T47D (cell line): Measurements from ENCODE around the gene MAPK6.
A peak's percentile ranks its signal among the peaks of the same experiment; 100 is the strongest.

ENCODE experiments used
- DNase-seq, 2 experiments: peaks; one replicate each; pipeline versions ENCODE4 v3.0.0 to v3.0.0-alpha.2; 2011 to 2012; ENCODE audit warnings: low read depth in 1 of 2, low spot score in 1 of 2
- JUND ChIP-seq: IDR thresholded peaks from 2 replicates; pipeline ENCODE4 v1.6.1; 2012; ENCODE audit warnings: low read depth
- in situ Hi-C: cut with HindIII; loops from 2 replicates; pipeline ENCODE4 v1.10.0; 2016; ENCODE audit warnings: low sequenced_read_pairs, low pct_unique_long_range_greater_than_20kb

MAPK6 gene

DNA sequence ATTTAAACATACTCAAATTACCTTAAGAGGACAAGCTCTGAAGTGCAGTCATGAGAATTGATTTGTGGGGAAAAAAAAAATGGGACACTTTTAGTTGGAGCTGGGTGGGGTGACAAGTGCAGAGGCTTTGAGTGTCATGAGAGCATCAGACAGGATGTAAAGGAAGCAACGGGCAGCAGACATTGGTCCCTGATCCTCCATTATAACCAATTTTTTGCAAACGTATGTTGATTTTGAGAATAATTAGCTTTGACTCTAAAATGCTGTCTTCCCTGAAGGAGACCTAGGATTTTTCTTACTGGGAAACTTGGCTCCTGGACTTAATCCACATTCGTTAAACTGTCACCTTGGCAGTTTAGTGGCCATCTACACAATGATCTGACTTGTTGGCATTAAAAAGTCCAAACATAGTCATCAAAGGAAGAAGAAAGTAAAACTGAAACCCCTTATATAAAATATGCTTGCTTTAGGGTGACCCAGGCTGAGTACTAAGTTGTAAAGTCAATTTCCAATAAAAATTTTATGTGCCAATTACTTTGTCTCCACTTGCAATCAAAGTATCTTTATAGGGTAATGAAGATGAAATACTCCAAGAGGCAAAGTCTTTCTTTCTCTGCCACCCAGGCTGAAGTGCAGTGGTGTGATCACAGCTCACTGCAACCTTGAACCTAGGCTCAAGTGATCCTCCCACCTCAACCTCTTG lies 48.0 kb downstream of the MAPK6 start:
- no peak for DNase-seq
- TF ChIP-seq JUND = no peak
- in situ Hi-C loops = no loop called here

- in situ Hi-C loops = no loop called here
- TF ChIP-seq JUND = no peak
- no peak for DNase-seq
Observed at GRCh38 chr15:52067545-52067926, 48.5 kb downstream of the MAPK6 start.

DNA sequence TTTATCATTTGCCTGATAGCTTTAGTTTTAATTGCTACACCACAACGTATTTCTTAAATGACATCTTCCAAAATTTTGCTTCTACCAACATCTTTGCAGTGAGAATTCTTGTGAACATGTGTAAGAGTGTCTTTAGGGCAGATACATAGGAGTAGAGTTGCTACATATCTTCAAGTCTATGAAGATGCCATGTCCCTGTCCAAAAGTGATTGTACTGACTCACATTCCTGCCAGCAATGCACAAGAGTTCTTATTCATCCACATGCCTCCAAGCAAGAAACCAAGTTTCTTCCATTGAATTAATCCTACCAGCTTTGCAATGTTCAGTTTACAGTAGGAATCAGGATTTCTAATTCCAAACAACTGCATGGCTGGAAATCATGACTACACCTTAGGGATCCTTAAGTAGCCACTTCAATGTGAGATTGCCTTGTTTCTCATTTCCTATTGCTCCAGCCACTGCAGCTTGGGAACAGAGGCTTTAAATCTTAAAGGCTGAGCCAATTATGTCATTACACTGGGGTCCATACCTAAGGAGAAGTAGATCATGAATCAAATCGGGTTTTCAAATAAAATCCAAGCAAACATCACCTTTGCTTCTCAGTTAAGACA lies 49.1 kb downstream of the MAPK6 start:
- no peak for DNase-seq
- in situ Hi-C loops = no loop called here
- no peak for TF ChIP-seq JUND

DNA sequence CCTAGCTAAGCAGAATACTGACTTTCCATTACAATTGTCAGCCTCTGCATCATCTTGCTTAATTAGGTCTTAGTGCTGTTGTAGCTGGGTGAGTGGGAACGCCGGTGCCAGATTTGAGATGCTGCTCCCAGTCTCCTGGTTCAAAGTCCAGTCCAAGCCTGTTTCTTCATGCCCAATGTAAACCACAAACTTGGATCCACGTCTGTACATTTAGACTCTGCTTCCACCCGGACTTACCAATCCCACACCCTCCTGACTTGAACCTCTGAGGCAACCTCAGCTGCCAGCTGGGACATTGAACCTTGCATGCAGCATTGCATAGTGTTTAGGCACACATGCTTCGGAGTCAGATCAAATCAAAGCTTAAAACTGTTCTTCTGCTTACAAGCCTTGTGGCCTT lies 50.5 kb downstream of the MAPK6 start:
- TF ChIP-seq JUND = no peak
- in situ Hi-C loops = no loop called here

DNA sequence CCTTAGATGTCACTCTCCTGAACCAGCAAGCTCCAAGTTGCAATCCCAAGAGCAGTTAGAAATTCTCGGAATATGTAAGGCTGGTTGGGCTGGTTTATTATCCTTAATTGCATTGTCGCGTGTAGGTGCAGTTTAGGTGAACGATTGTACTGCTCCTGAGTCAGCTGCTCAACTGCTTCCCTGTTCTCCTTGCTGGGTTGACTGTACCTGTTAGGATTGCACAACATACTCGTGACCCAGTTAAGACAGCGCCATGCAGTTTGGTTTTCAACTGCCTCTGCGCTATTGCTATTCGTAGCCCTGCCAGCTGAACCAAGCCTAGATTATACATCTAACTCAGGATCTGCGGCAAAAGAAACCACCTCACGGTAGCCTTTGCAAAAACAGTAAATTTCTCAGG lies 52.6 kb downstream of the MAPK6 start:
- TF ChIP-seq JUND = no peak
- in situ Hi-C loops = no loop called here
- DNase-seq = peak; percentile 69 to 89

More for the DNA sequence above, 50.5 kb downstream of the MAPK6 start:
- DNase-seq = no peak

GRCh38 chr15:52076889-52077781 lies 58.1 kb downstream of the MAPK6 start:
- TF ChIP-seq JUND = no peak
- in situ Hi-C loops = no loop called here
- DNase-seq = no peak

- in situ Hi-C loops = no loop called here
- no peak for DNase-seq
- no peak for TF ChIP-seq JUND
Observed at GRCh38 chr15:52078197-52078875, 59.3 kb downstream of the MAPK6 start.

- in situ Hi-C loops = no loop called here
Observed at GRCh38 chr15:52078876-52079700, 60.1 kb downstream of the MAPK6 start.

GRCh38 chr15:52080031-52080430 lies 61.0 kb downstream of the MAPK6 start:
- in situ Hi-C loops = no loop called here
- TF ChIP-seq JUND = no peak
- no peak for DNase-seq

More at GRCh38 chr15:52078876-52079700, 60.1 kb downstream of the MAPK6 start:
- peak; percentile 43 to 79 for DNase-seq
- TF ChIP-seq JUND = no peak

GRCh38 chr15:52080706-52081392 lies 61.8 kb downstream of the MAPK6 start:
- in situ Hi-C loops = no loop called here
- DNase-seq = no peak
- TF ChIP-seq JUND = no peak
